Gastroesophageal sphincter (tissue), 4 donors: ENCODE data around the gene SDSL. TPM values are rescaled to one million over a fixed set of nuclear protein-coding genes. Genes with fewer than 3 reads are reported as not detected.

Source experiments
- ATAC-seq: fragments of 150-250 bp; one replicate; pipeline ENCODE4 v1.9.1; 2016; ENCODE audit warnings: mild to moderate bottlenecking, moderate library complexity
- H3K27ac ChIP-seq, 4 donors: fragments of 200-600 bp; sonication (generic) in 3 of 4; 1 replicate in 3 of 4; 2 replicates in 1 of 4; pipeline ENCODE4 v1.5.1; 2016 to 2019
- H3K27me3 ChIP-seq: fragments of 200-600 bp; sonication (generic); one replicate; pipeline ENCODE4 v1.5.1; 2019
- H3K36me3 ChIP-seq, 2 donors: fragments of 200-600 bp; sonication (generic); one replicate each; pipeline ENCODE4 v1.5.1; 2019; ENCODE audit warnings: control low read depth in 1 of 2
- H3K4me1 ChIP-seq, 3 donors: fragments of 200-600 bp; sonication (generic); 1 replicate in 2 of 3; 2 replicates in 1 of 3; pipeline ENCODE4 v1.5.1; 2016 to 2019; ENCODE audit warnings: control low read depth in 2 of 3
- H3K4me3 ChIP-seq, 2 donors: fragments of 200-600 bp; sonication (generic); one replicate each; pipeline ENCODE4 v1.5.1; 2019; ENCODE audit warnings: mild to moderate bottlenecking in 1 of 2, moderate library complexity in 1 of 2
- H3K9me3 ChIP-seq, 3 donors: fragments of 200-600 bp; sonication (generic); one replicate each; pipeline ENCODE4 v1.5.1; 2017 to 2019; ENCODE audit warnings: control low read depth in 2 of 3
- CTCF ChIP-seq, 4 experiments: fragments of 200-600 bp in 2 of 4; fragments of 450-650 bp in 2 of 4; sonication (generic) in 1 of 4; IDR thresholded peaks; one replicate each; pipeline ENCODE4 v1.5.1; 2017 to 2019; ENCODE audit warnings: antibody characterized with exemption in 4 of 4, mild to moderate bottlenecking in 2 of 4, moderate library complexity in 2 of 4
- EP300 ChIP-seq: sonication (generic); formaldehyde crosslinking; IDR thresholded peaks from one replicate; pipeline ENCODE4 v1.6.1; 2017; ENCODE audit warnings: antibody characterized with exemption, mild to moderate bottlenecking
- POLR2A ChIP-seq, 2 donors: fragments of 450-650 bp; IDR thresholded peaks; one replicate each; pipeline ENCODE4 v1.6.1; 2017; ENCODE audit warnings: antibody characterized with exemption in 2 of 2, mild to moderate bottlenecking in 2 of 2, moderate library complexity in 1 of 2
- POLR2AphosphoS5 ChIP-seq: sonication (generic); formaldehyde crosslinking; IDR thresholded peaks from one replicate; pipeline ENCODE4 v1.6.1; 2017; ENCODE audit warnings: antibody characterized with exemption
- WGBS, 2 donors: methylation state at CpG; one replicate each; pipeline ENCODE4 v1.1.5; 2018; ENCODE audit warnings: low coverage in 1 of 2; 5-methylcytosine and 5-hydroxymethylcytosine counted together
- total RNA-seq, 4 donors: library from RNA; depleted of rRNA; stranded (reverse); fragments of >200 nt; gene quantifications; one replicate each; pipeline ENCODE4 v1.1.0, GENCODE V29; 2016

SDSL gene
- total RNA-seq, 4 donors from 2014 or later: 1.1 to 7.5 (median 2.6) TPM

DNA sequence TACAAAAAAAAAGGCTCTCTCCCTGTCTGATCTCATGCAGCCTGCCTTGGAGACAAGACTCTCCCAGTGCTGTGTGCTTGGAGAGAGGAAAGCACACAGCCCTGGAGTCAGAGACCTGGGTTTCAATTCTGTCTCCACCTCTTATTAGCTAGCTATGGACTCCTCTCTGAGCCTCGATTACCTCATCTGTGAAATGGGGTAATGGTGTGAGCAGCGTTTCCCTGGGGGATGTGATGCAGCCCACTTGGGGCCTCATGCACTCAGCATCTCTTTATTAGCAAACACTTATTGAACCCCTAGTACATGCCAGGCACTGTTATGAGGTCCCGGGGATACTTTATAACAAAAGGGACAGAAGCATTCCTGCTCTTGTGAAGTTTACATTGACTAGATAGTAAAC lies 31.0 kb upstream of the SDSL start:
- Histone ChIP-seq H3K27ac (no peak overlapping the region), H3K9me3 (no peaks in the 10 kb centered on the region), H3K4me1 (no peaks in the 10 kb centered on the region), H3K4me3 (no peak overlapping the region), H3K27me3 (no peaks in the 10 kb centered on the region), H3K36me3 (peaks cover 0 to 60% of the 10 kb centered on the region in 2 donors)
- WGBS, 2 donors: 90 to 96% methylated on average over 2 to 3 of the region's 3 CpGs
- no peak for TF ChIP-seq POLR2A (IDR thresholded peaks at IDR 0.05)
- no peak for TF ChIP-seq EP300
- TF ChIP-seq CTCF (IDR thresholded peaks at IDR 0.05): no peak
- TF ChIP-seq POLR2AphosphoS5: no peak
- no peak for ATAC-seq

GRCh38 chr12:113391650-113392337 lies 30.4 kb upstream of the SDSL start:
- H3K27ac ChIP-seq: no peak overlapping the region
- no peaks in the 10 kb centered on the region for H3K9me3 ChIP-seq
- no peak for TF ChIP-seq POLR2A (IDR thresholded peaks at IDR 0.05)
- TF ChIP-seq CTCF (IDR thresholded peaks at IDR 0.05): no peak
- no peak for TF ChIP-seq POLR2AphosphoS5
- no peak for TF ChIP-seq EP300
- no peaks in the 10 kb centered on the region for H3K4me1 ChIP-seq
- WGBS, 2 donors: 88 to 100% methylated on average over 1 to 8 of the region's 9 CpGs
- H3K27me3 ChIP-seq: no peaks in the 10 kb centered on the region
- ATAC-seq: no peak
- H3K36me3 ChIP-seq: peaks cover 0 to 54% of the 10 kb centered on the region in 2 donors
- H3K4me3 ChIP-seq: no peak overlapping the region

DNA sequence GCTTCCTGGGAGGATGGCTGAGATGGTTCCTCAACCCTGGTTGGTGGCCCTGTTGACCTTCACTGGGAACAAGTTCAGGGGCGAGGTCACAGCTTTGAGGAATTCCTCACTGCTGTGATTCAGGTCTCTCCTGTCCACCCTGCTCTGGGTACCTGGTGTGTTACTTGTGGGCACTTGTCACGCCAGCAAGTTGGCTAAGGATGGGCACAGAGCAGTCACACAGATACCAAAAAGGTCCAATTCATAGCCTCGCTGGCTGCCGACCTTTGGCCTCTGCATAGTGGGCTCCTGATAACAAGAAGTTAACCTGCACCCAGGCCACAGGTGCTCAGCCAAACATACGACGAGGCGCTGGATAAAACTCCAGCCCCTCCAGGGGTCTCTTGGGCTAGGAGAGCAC lies 29.7 kb upstream of the SDSL start:
- 80 to 89% methylated on average over 1 of the region's 7 CpGs for WGBS, 2 donors
- no peak for ATAC-seq
- no peaks in the 10 kb centered on the region for H3K9me3 ChIP-seq
- no peaks in the 10 kb centered on the region for H3K4me1 ChIP-seq
- TF ChIP-seq EP300: no peak
- no peak for TF ChIP-seq POLR2AphosphoS5
- TF ChIP-seq CTCF (IDR thresholded peaks at IDR 0.05): no peak
- TF ChIP-seq POLR2A (IDR thresholded peaks at IDR 0.05): no peak
- H3K4me3 ChIP-seq: no peak overlapping the region
- peaks cover 0 to 47% of the 10 kb centered on the region in 2 donors for H3K36me3 ChIP-seq
- peaks cover 6% of the 10 kb centered on the region for H3K27me3 ChIP-seq
- H3K27ac ChIP-seq: no peak overlapping the region

DNA sequence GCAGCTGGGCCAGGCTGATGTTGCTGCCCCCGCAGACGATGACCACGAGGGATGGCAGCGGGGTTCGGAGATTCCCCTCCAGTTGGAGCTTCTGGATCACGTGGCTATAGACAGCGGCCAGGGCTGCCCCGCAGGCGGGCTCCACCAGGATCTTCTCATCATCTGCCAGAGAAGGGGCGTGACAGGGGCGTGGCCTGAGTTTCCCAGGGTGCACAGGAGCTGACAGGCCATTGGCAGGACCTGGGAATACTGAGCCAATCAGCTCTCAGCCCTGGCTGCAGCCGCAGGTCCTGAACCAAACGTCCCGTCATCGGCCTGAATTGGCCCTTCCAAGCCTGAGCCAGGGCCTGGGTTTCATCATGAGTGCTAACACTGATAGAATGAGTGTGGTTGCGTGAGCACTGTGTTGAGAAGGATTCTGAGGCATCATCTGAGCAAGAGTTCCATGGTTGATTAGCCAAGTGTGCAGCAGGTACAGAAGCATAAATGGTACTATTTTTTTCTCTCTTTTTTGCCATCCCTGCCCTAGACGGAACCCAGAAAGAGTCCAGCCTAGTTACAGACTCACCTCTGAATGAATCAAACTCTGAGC lies 29.1 kb upstream of the SDSL start:
- H3K27ac ChIP-seq: no peak overlapping the region
- H3K4me1 ChIP-seq: no peaks in the 10 kb centered on the region
- H3K4me3 ChIP-seq: no peak overlapping the region
- no peak for TF ChIP-seq EP300
- no peak for TF ChIP-seq POLR2AphosphoS5
- TF ChIP-seq POLR2A (IDR thresholded peaks at IDR 0.05): no peak
- no peak for TF ChIP-seq CTCF (IDR thresholded peaks at IDR 0.05)
- WGBS, 2 donors: 67 to 71% methylated on average over 3 to 6 of the region's 17 CpGs
- H3K9me3 ChIP-seq: no peaks in the 10 kb centered on the region
- peaks cover 0 to 41% of the 10 kb centered on the region in 2 donors for H3K36me3 ChIP-seq
- peaks cover 12% of the 10 kb centered on the region for H3K27me3 ChIP-seq
- no peak for ATAC-seq

- ATAC-seq: no peak
- no peaks in the 10 kb centered on the region for H3K4me1 ChIP-seq
- 90% methylated on average over 2 of the region's 5 CpGs; no CpG with 5 or more reads in 1 of the 2 donors for WGBS, 2 donors
- H3K9me3 ChIP-seq: no peaks in the 10 kb centered on the region
- no peak overlapping the region for H3K4me3 ChIP-seq
- no peak overlapping the region for H3K27ac ChIP-seq
- H3K27me3 ChIP-seq: peaks cover 19% of the 10 kb centered on the region
- TF ChIP-seq POLR2AphosphoS5 (no peak), CTCF (IDR thresholded peaks at IDR 0.05) (no peak), POLR2A (IDR thresholded peaks at IDR 0.05) (no peak), EP300 (no peak)
- peaks cover 0 to 34% of the 10 kb centered on the region in 2 donors for H3K36me3 ChIP-seq
Observed at GRCh38 chr12:113393749-113394148, 28.4 kb upstream of the SDSL start.
